H1 (cell line): ENCODE results near the gene AGPAT3. TPM values are rescaled to one million over a fixed set of nuclear protein-coding genes. Genes with fewer than 3 reads are reported as not detected.

Source experiments
- ASH2L ChIP-seq: fragments of 200-600, 300-600 bp; sonication (generic); IDR thresholded peaks from one replicate; pipeline ENCODE4 v1.7.1; 2017; ENCODE audit warnings: low read length
- BACH1 ChIP-seq: IDR thresholded peaks from 2 replicates; pipeline ENCODE4 v1.6.1; 2012; ENCODE audit warnings: low read length, improper control_type of control experiment
- BRCA1 ChIP-seq: IDR thresholded peaks from 2 replicates; pipeline ENCODE4 v1.6.1; 2012; ENCODE audit warnings: low read depth, low read length, improper control_type of control experiment
- FOSL1 ChIP-seq: IDR thresholded peaks from 2 replicates; pipeline ENCODE4 v1.6.1; 2011; ENCODE audit warnings: mild to moderate bottlenecking, low read depth, low read length, moderate library complexity; ENCODE audit not compliant: insufficient read depth
- HDAC2 ChIP-seq, 2 experiments: fragments of 300-600 bp in 1 of 2; sonication (generic) in 1 of 2; IDR thresholded peaks; 2 replicates each; pipeline ENCODE4 v1.6.1; 2011 to 2012; ENCODE audit warnings: low read depth in 2 of 2, low read length in 2 of 2, mild to moderate bottlenecking in 2 of 2, moderate library complexity in 2 of 2, borderline replicate concordance in 1 of 2, inconsistent platforms in 1 of 2
- JUN ChIP-seq: IDR thresholded peaks from 2 replicates; pipeline ENCODE4 v1.6.1; 2011; ENCODE audit warnings: low read depth, mild to moderate bottlenecking, improper control_type of control experiment, low read length
- KDM5A ChIP-seq: fragments of 200-600 bp; IDR thresholded peaks from 2 replicates; pipeline ENCODE4 v1.7.1; 2012; ENCODE audit warnings: mild to moderate bottlenecking, low read length, inconsistent platforms, mixed read lengths
- PHF8 ChIP-seq: fragments of 200-600 bp; sonication (generic); conservative IDR thresholded peaks from 2 replicates; pipeline ENCODE4 v1.7.1; 2012; ENCODE audit warnings: low read depth, mild to moderate bottlenecking, inconsistent platforms, low read length, moderate library complexity
- polyA plus RNA-seq, 7 experiments: library from polyadenylated mRNA; depleted of rRNA in 3 of 7; stranded (reverse) in 5 of 7; unstranded in 2 of 7; fragments of >200 nt in 5 of 7; fragments of 200-250 nt in 2 of 7; gene quantifications; 1 replicate in 5 of 7; 2 replicates in 1 of 7; 4 replicates in 1 of 7; pipeline versions ENCODE4 v1.2.1 to v1.2.3, GENCODE V29; 2011 to 2013; ENCODE audit warnings: missing spikeins in 2 of 7, mixed read lengths in 2 of 7
- total RNA-seq: library from RNA; stranded (reverse); fragmentation: NEBNext Ultra II Directional; extraction: Animal tissue kit (Norgen Biotek cat#: 25700); gene quantifications from 2 replicates; pipeline ENCODE4 v1.2.1, GENCODE V29; 2021

Gene AGPAT3
- total and polyA plus RNA-seq, 2 of the 8 experiments (the other 6 are each of a cell fraction or from before 2014, with no cell fraction given) = 5.8 to 7.3 TPM

- no peak for TF ChIP-seq JUN
- no peak for TF ChIP-seq ASH2L
- TF ChIP-seq HDAC2 (IDR thresholded peaks at IDR 0.05; ENCODE audit: borderline replicate concordance in 1 of 2, low read depth in 2 of 2, low read length in 2 of 2) = no peak
- TF ChIP-seq BACH1 = no peak
- no peak for TF ChIP-seq KDM5A
- TF ChIP-seq PHF8 = no peak
- TF ChIP-seq BRCA1 = no peak
- TF ChIP-seq FOSL1 = no peak
Observed at GRCh38 chr21:43827015-43827611, 37.9 kb upstream of the AGPAT3 start (continued).
